HG03108 (cell line): ENCODE results near the gene MAP3K9.
"Not testable (repeated sequence)": the region's sequence is repeated elsewhere in the genome, so short reads cannot be mapped to it uniquely, and the experiment has no call there.

Experiments
- ATAC-seq: cut with Tn5 transposase; IDR thresholded peaks from one replicate; pipeline ENCODE4 v1.9.1; 2021; ENCODE audit warnings: moderate library complexity; ENCODE audit not compliant: unreplicated experiment

Gene MAP3K9

GRCh38 chr14:70809225-70810219 lies at the start of gene MAP3K9:
MAP3K9 (minus strand) TSS chr14:70809513; CDS start chr14:70809171, 342 bp downstream.
- ATAC-seq: peak; percentile 87

- no peak for ATAC-seq
These were observed 49.3 kb upstream of the MAP3K9 start for GRCh38 chr14:70858641-70859040.

GRCh38 chr14:70857496-70857890 lies 48.2 kb upstream of the MAP3K9 start:
- ATAC-seq: no peak

- ATAC-seq: no peak
These were observed 47.7 kb upstream of the MAP3K9 start for GRCh38 chr14:70856851-70857495.

- no peak for ATAC-seq
These were observed 46.2 kb upstream of the MAP3K9 start for GRCh38 chr14:70855486-70855885.

- not testable (repeated sequence) for ATAC-seq
These were observed 44.3 kb upstream of the MAP3K9 start for GRCh38 chr14:70853658-70854057.

- ATAC-seq: no peak
These were observed 38.2 kb upstream of the MAP3K9 start for GRCh38 chr14:70847406-70848090.

- ATAC-seq: no peak
These were observed 36.3 kb upstream of the MAP3K9 start for GRCh38 chr14:70845601-70846000.

- ATAC-seq: no peak
These were observed 33.6 kb upstream of the MAP3K9 start for GRCh38 chr14:70842851-70843462.

GRCh38 chr14:70838076-70838475 lies 28.8 kb upstream of the MAP3K9 start:
- ATAC-seq: no peak

- no peak for ATAC-seq
These were observed 27.6 kb upstream of the MAP3K9 start for GRCh38 chr14:70836946-70837345.

GRCh38 chr14:70833884-70834283 lies 24.6 kb upstream of the MAP3K9 start:
- no peak for ATAC-seq

- no peak for ATAC-seq
These were observed 23.4 kb upstream of the MAP3K9 start for GRCh38 chr14:70832561-70833305.

- ATAC-seq: no peak
These were observed 21.9 kb upstream of the MAP3K9 start for GRCh38 chr14:70830998-70831781.

GRCh38 chr14:70828188-70828587 lies 18.9 kb upstream of the MAP3K9 start:
- ATAC-seq: no peak

GRCh38 chr14:70827752-70828151 lies 18.4 kb upstream of the MAP3K9 start:
- ATAC-seq: no peak

- ATAC-seq: no peak
These were observed 18.0 kb upstream of the MAP3K9 start for GRCh38 chr14:70827347-70827746.

GRCh38 chr14:70823281-70823680 lies 14.0 kb upstream of the MAP3K9 start:
- no peak for ATAC-seq

- ATAC-seq: no peak
These were observed 13.3 kb upstream of the MAP3K9 start for GRCh38 chr14:70822530-70823185.
